Hepatocyte (in vitro differentiated cells): ENCODE measurements around the gene SHCBP1L.

Source experiments
- EZH2 ChIP-seq: fragments of 200-600 bp; sonication (generic); IDR thresholded peaks from 2 replicates; pipeline ENCODE4 v1.6.1; 2016; ENCODE audit warnings: antibody characterized with exemption, mild to moderate bottlenecking, borderline replicate concordance
- EZH2phosphoT487 ChIP-seq: fragments of 200-600 bp; sonication (generic); IDR thresholded peaks from one replicate; pipeline ENCODE4 v1.6.1; 2018; ENCODE audit warnings: antibody characterized with exemption, mild to moderate bottlenecking, low read depth, moderate library complexity; ENCODE audit not compliant: unreplicated experiment, severe bottlenecking
- TF ChIP-seq, protein P1 (sequence below): fragments of 200-600 bp; sonication (generic); IDR thresholded peaks from 2 replicates; pipeline ENCODE4 v1.5.1; 2016; ENCODE audit warnings: antibody characterized with exemption, mild to moderate bottlenecking; ENCODE audit not compliant: poor library complexity

DNA sequence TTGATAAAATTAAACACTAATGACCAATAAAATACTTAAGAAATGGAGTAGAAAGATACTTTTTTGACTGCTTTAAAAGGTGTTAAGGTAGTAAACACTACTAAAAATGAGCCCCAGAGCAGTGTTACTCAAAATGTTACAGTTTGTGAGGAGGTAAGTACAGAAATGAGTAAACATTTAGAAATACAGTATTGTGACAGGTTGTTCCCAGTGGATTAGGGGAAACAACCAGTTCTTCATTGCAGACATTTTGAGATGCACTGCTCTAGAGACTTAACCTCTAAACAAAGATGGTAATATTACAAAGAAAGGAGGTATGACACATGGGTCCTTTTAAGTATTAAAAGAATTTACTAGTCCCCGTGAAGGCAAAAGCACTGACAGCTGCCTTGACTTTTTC, 101.1 kb downstream of the SHCBP1L start:
- TF ChIP-seq, protein P1, sequence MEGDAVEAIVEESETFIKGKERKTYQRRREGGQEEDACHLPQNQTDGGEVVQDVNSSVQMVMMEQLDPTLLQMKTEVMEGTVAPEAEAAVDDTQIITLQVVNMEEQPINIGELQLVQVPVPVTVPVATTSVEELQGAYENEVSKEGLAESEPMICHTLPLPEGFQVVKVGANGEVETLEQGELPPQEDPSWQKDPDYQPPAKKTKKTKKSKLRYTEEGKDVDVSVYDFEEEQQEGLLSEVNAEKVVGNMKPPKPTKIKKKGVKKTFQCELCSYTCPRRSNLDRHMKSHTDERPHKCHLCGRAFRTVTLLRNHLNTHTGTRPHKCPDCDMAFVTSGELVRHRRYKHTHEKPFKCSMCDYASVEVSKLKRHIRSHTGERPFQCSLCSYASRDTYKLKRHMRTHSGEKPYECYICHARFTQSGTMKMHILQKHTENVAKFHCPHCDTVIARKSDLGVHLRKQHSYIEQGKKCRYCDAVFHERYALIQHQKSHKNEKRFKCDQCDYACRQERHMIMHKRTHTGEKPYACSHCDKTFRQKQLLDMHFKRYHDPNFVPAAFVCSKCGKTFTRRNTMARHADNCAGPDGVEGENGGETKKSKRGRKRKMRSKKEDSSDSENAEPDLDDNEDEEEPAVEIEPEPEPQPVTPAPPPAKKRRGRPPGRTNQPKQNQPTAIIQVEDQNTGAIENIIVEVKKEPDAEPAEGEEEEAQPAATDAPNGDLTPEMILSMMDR: no peak
- no peak for TF ChIP-seq EZH2
- TF ChIP-seq EZH2phosphoT487: no peak
